Parathyroid adenoma (tissue), 2 donors: ENCODE results near the gene MAP3K20.
A peak's percentile ranks its signal among the peaks of the same experiment; 100 is the strongest.
"Not testable (repeated sequence)": the region's sequence is repeated elsewhere in the genome, so short reads cannot be mapped to it uniquely, and the experiment has no call there.

Experiments
- H2AFZ ChIP-seq: fragments of 300-600 bp; sonication (generic); one replicate; pipeline ENCODE4 v1.7.0; 2017; ENCODE audit warnings: antibody characterized with exemption, mild to moderate bottlenecking
- H3K27ac ChIP-seq: fragments of 300-600 bp; sonication (generic); one replicate; pipeline ENCODE4 v1.7.0; 2017
- H3K27me3 ChIP-seq: fragments of 300-600 bp; sonication (generic); one replicate; pipeline ENCODE4 v1.7.0; 2017; ENCODE audit warnings: low read length; ENCODE audit not compliant: control insufficient read depth, insufficient read depth
- H3K36me3 ChIP-seq: fragments of 300-600 bp; sonication (generic); one replicate; pipeline ENCODE4 v1.7.0; 2017; ENCODE audit warnings: low read length; ENCODE audit not compliant: control insufficient read depth, insufficient read depth
- H3K4me1 ChIP-seq: fragments of 300-600 bp; sonication (generic); one replicate; pipeline ENCODE4 v1.7.0; 2017; ENCODE audit warnings: control low read depth
- H3K4me2 ChIP-seq: fragments of 300-600 bp; sonication (generic); one replicate; pipeline ENCODE4 v1.7.0; 2017; ENCODE audit warnings: low read length
- H3K4me3 ChIP-seq: fragments of 300-600 bp; sonication (generic); one replicate; pipeline ENCODE4 v1.7.0; 2017; ENCODE audit warnings: low read depth, low read length
- H3K79me2 ChIP-seq: fragments of 300-600 bp; sonication (generic); one replicate; pipeline ENCODE4 v1.7.0; 2017; ENCODE audit warnings: control low read depth
- H3K9ac ChIP-seq: fragments of 300-600 bp; sonication (generic); one replicate; pipeline ENCODE4 v1.7.0; 2017; ENCODE audit warnings: mild to moderate bottlenecking
- H3K9me3 ChIP-seq: fragments of 300-600 bp; sonication (generic); one replicate; pipeline ENCODE4 v1.7.0; 2017; ENCODE audit warnings: low read length; ENCODE audit not compliant: control insufficient read depth
- TF ChIP-seq, protein P1 (sequence below): fragments of 300-600 bp; sonication (generic); IDR thresholded peaks from one replicate; pipeline ENCODE4 v1.7.0; 2017; ENCODE audit warnings: antibody characterized with exemption, mild to moderate bottlenecking
- donor health status: primary hyperparathyroidism.

Gene MAP3K20

DNA sequence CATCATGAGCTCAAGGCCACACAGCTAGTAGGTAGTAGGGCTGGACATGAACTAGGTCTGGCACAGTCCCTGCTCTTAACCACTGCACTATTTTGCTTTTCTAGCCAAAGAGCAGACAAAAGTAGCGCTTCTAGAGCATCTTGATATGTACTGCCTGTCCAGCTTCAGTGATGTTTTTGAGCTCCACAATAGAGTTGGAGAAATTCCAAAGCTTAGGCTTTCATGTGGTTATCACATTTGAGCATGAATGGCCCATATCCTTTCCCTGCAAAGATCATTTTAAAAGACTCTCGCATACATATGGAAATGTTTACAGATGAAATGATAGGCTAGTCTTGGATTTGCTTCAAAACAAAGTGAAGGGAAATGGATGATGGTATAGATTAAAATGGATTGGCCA, 128.7 kb downstream of the MAP3K20 start:
- Histone ChIP-seq H3K4me1 (peaks cover 5% of the 10 kb centered on the region), H3K36me3 (no peaks in the 10 kb centered on the region), H3K27ac (no peak overlapping the region), H3K27me3 (no peaks in the 10 kb centered on the region), H3K9ac (no peak overlapping the region), H3K9me3 (no peaks in the 10 kb centered on the region), H2AFZ (no peak overlapping the region), H3K4me3 (no peak overlapping the region), H3K4me2 (no peak overlapping the region), H3K79me2 (no peaks in the 10 kb centered on the region)
- TF ChIP-seq, protein P1, sequence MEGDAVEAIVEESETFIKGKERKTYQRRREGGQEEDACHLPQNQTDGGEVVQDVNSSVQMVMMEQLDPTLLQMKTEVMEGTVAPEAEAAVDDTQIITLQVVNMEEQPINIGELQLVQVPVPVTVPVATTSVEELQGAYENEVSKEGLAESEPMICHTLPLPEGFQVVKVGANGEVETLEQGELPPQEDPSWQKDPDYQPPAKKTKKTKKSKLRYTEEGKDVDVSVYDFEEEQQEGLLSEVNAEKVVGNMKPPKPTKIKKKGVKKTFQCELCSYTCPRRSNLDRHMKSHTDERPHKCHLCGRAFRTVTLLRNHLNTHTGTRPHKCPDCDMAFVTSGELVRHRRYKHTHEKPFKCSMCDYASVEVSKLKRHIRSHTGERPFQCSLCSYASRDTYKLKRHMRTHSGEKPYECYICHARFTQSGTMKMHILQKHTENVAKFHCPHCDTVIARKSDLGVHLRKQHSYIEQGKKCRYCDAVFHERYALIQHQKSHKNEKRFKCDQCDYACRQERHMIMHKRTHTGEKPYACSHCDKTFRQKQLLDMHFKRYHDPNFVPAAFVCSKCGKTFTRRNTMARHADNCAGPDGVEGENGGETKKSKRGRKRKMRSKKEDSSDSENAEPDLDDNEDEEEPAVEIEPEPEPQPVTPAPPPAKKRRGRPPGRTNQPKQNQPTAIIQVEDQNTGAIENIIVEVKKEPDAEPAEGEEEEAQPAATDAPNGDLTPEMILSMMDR: no peak

DNA sequence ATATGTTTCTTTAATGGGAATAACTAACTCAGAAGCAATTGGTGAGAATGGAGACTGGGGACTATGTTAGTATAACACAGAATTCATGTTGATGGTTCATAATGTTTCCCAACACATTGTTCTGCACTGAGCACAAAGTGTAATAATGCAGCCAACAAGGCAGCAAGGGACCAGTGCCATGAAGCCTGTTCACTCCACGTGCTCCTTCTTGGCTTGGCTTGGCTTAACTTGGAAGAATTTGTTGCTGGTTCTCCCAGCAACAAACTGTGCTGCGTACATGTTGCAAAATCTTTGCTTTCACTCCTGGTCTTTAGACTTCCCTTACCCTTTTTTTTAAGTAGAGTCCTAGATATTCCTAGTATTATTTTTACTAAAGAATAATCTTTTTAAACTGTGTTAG, 129.7 kb downstream of the MAP3K20 start:
- Histone ChIP-seq H2AFZ (no peak overlapping the region), H3K9ac (no peak overlapping the region), H3K4me2 (no peak overlapping the region), H3K27me3 (no peaks in the 10 kb centered on the region), H3K9me3 (no peaks in the 10 kb centered on the region), H3K79me2 (no peaks in the 10 kb centered on the region), H3K36me3 (no peaks in the 10 kb centered on the region), H3K4me1 (peaks cover 6% of the 10 kb centered on the region), H3K27ac (no peak overlapping the region), H3K4me3 (no peak overlapping the region)
- TF ChIP-seq, protein P1: no peak

DNA sequence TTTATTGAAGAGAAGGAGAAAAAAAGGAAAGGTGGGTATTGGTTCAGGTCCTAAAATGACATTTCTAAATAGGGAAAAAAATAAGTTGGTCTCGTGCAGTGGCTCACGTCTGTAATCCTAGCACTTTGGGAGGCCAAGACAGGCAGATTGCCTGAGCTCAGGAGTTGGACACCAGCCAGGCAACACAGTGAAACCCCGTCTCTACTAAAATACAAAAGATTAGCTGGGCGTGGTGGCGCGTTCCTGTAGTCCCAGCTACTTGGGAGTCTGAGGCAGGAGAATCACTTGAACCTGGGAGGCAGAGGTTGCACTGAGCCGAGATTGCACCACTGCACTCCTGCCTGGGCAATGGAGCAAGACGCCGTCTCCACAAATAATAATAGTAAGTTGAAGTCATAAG, 131.5 kb downstream of the MAP3K20 start:
- H3K27me3 ChIP-seq, H3K4me3 ChIP-seq, H3K9ac ChIP-seq, H3K79me2 ChIP-seq, H3K4me1 ChIP-seq, H2AFZ ChIP-seq, H3K36me3 ChIP-seq, H3K9me3 ChIP-seq, H3K27ac ChIP-seq, H3K4me2 ChIP-seq: not testable (repeated sequence)

DNA sequence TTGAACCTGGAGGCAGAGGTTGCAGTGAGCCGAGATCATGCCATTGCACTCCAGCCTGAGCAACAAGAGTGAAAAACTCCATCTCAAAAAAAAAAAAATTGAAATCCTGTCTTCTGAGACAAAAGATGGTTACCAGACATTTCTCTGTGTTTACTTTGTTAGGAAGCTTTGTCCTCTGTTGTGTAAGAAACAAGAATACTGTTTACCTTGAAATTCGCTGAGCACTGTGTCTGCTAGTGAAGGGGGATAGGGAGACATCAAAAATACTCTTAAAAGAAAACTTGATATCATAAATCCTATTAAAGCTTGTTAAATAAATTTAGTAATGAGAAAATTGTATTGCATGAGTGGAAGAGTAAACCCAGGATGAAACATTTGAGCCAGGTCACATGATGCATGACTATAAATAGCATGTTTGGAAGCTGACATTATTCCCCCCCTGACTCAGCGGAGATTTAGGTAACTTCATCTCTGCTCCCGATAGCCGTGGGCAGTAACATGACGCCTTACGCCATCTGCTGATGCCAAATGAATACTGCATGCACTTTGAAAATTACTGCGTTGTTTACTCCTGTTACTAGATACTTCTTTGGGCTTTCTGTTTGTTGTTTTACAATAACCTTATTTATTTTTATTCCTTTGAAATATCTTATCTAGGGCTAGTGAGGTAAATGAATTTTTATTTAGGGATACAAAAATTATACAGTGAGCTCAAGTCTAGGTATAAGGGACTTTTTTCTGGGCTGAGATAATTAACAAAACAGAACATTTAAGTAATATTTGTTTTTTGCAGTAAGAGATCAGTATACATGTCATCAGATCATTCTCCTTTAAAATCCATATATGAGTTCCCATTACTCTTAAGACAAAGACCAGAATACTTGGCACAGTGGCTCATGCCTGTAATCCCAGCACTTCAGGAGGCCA, 134.9 kb downstream of the MAP3K20 start:
- Histone ChIP-seq H3K9ac (no peak overlapping the region), H3K79me2 (no peaks in the 10 kb centered on the region), H3K27ac (peak overlapping the region; percentile 33), H3K36me3 (no peaks in the 10 kb centered on the region), H3K4me3 (no peak overlapping the region), H3K9me3 (no peaks in the 10 kb centered on the region), H3K4me2 (no peak overlapping the region), H3K4me1 (peaks cover 2% of the 10 kb centered on the region), H2AFZ (peak overlapping the region; percentile 34), H3K27me3 (no peaks in the 10 kb centered on the region)
- TF ChIP-seq, protein P1: peak; percentile 94

DNA sequence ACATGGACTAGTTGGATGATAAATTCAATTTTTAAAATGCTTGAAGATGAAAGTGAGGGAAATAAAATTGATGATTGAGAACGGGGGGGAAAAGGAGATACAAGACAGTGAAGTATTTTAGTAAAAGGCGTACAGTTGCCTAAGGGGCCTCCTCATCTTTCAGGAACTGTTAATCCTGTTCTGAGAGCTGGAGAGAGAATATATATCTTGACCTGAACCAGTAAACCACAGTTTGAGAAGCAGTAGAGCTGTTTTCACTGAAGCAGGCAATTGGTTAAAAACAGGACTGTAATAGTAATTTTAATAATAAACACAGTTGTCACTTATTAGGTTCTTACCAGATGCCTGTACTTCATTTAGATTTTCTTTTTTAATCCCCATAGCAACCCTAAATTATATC, 137.5 kb downstream of the MAP3K20 start:
- Histone ChIP-seq H3K4me3 (no peak overlapping the region), H2AFZ (no peak overlapping the region), H3K27ac (no peak overlapping the region), H3K36me3 (no peaks in the 10 kb centered on the region), H3K4me2 (no peak overlapping the region), H3K4me1 (peaks cover 4% of the 10 kb centered on the region), H3K27me3 (no peaks in the 10 kb centered on the region), H3K79me2 (no peaks in the 10 kb centered on the region), H3K9me3 (no peaks in the 10 kb centered on the region), H3K9ac (no peak overlapping the region)
- TF ChIP-seq, protein P1: no peak
